D721Med (cell line): ENCODE data around the gene GUCD1.

Experiments used
- DNase-seq: peaks from one replicate; pipeline ENCODE4 v3.0.0; 2011; ENCODE audit warnings: low spot score; ENCODE audit not compliant: insufficient read length
- FAIRE-seq: peaks from 2 replicates; lab custom pipeline; 2011; peaks lifted over from hg19 to GRCh38; lab: Jason Lieb, UNC
- CTCF ChIP-seq: IDR thresholded peaks from 2 replicates; pipeline ENCODE4 v1.5.1; 2012; ENCODE audit warnings: mild to moderate bottlenecking, control low read depth; ENCODE audit not compliant: insufficient read depth; ENCODE audit errors: missing control alignments

The GUCD1 gene

GRCh38 chr22:24529898-24530297 is 25.0 kb downstream of the GUCD1 start:
- FAIRE-seq (no peak), DNase-seq (no peak)
- no peak for TF ChIP-seq CTCF

- no peak for DNase-seq
- TF ChIP-seq CTCF = no peak
- no peak for FAIRE-seq
These were observed 28.7 kb downstream of the GUCD1 start for GRCh38 chr22:24526191-24526590.

DNA sequence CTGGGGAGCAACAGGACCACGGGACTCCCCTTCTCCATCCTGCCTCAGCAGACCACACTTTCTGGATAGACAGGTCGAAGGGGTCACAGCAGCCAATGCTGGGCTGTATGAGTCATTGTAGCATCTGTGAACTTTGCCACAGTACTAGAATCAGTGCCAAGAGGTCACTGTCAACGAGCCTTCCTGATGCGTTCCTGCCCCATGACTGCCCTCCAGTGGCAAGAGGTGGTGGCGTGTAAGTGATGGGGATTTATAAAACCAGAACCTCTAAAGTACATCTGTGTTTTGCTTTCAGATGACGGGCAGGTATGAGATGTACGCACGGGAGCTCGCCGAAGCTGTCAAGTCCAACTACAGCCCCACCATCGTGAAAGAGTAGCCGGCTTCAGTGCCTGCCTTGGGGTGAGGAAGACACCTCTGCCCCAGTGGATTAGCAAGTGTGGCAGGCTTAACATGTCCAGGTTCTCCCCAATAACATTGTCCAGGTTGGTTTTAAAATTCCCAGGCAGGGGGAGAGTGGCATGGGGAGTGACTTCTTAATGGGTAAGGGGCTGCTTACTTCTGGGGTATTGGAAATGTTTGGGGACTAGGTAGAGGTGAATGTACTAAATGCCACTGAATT is 29.4 kb downstream of the GUCD1 start:
- DNase-seq (peak; percentile 70), FAIRE-seq (no peak)
- TF ChIP-seq CTCF = peak; percentile 93

DNA sequence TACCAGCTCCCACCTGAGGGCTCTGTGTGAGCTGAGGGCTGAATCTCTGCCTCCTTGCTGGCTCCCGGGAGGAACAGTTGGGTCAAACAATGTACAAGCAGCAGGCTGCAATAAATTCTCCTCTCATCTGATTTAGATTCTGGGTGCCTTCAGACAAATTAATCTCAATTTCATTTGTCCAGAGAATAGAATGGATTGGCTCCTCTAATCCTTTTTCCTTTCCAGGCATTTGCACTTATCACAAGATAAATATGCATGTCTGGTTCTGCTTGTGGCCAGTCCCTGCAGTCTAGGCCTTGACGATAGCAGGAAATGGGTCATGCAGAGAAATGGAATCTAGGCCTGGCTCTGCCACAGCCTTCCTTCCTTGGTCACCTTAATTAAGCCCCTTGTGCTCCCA is 31.1 kb downstream of the GUCD1 start:
- no peak for TF ChIP-seq CTCF
- DNase-seq (no peak), FAIRE-seq (no peak)

DNA sequence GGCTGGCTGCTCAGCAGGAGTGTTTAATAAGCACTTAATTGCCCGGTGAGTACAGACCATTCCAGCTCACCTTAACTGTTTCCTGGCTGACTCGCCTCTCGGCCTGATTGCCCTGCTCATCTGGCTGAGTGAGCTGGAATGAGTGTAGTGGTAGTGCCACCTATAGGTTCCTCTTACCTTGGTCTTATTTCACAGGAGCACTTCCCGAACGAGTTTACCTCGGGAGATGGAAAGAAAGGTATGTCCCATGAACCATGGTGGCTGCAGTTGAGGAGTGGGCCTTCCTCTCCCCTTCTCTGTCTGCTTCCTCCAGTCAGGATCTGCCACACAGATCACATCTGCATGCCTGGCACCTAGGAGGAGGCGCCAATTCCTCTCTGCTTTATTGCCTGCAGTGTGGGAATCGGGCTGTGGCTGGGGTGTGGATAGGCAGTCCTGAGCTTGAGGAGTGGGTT is 33.1 kb downstream of the GUCD1 start:
- FAIRE-seq = no peak
- TF ChIP-seq CTCF = peak; percentile 81
- peak; percentile 76 for DNase-seq

DNA sequence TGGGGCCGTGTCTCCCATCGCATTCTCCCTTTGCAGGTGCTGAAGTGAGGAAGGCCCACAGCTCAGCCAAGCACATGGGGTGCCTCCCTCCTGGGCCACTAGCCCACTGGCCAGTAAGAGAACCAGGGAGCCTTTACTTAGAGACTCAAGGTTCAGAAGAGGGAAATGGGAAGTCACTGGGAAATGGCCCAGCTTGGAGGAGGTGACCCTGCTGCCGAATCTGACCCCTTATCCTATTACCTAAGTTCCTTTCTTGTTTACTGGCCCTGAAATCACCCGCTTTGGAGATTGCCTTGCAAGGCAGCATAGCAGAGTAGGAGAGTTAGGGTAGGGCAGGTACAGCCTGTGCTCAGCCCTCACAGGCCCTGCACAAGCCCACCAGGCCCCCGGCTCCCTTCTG is 35.4 kb downstream of the GUCD1 start:
- DNase-seq (no peak), FAIRE-seq (no peak)
- TF ChIP-seq CTCF = no peak

- FAIRE-seq (no peak), DNase-seq (no peak)
- TF ChIP-seq CTCF = no peak
These were observed 36.0 kb downstream of the GUCD1 start for GRCh38 chr22:24518771-24519485.
